Lower lobe of right lung (tissue), 2 donors: ENCODE measurements around the gene HNF1A. TPM values are rescaled to one million over a fixed set of nuclear protein-coding genes. Genes with fewer than 3 reads are reported as not detected.

Source experiments
- ATAC-seq, 2 donors: fragments of 200-7000 bp; cut with Tn5 transposase; one replicate each; pipeline ENCODE4 v1.9.1; 2020 to 2022; ENCODE audit warnings: mild to moderate bottlenecking in 2 of 2, moderate library complexity in 2 of 2
- DNase-seq: peaks from one replicate; pipeline ENCODE4 v3.0.0-alpha.2; 2020
- H3K27ac ChIP-seq: fragments of 200-600 bp; one replicate; pipeline ENCODE4 v1.8.0; 2022
- H3K27me3 ChIP-seq: fragments of 200-600 bp; one replicate; pipeline ENCODE4 v1.8.0; 2022; ENCODE audit warnings: low read depth
- H3K36me3 ChIP-seq: fragments of 200-600 bp; one replicate; pipeline ENCODE4 v1.8.0; 2022; ENCODE audit warnings: mild to moderate bottlenecking
- H3K4me1 ChIP-seq: fragments of 200-600 bp; one replicate; pipeline ENCODE4 v1.8.0; 2022
- H3K4me3 ChIP-seq: fragments of 200-600 bp; one replicate; pipeline ENCODE4 v1.8.0; 2022; ENCODE audit warnings: mild to moderate bottlenecking
- H3K9me3 ChIP-seq: fragments of 200-600 bp; one replicate; pipeline ENCODE4 v1.8.0; 2022
- intact Hi-C: fragments of 100-400 bp; cut with DNase I; formaldehyde crosslinking; loops from one replicate; pipeline ENCODE4 v1.11.0; 2022
- total RNA-seq: library from RNA; stranded (reverse); fragmentation: NEBNext Ultra II Directional; extraction: Animal tissue kit (Norgen Biotek cat#: 25700); gene quantifications from one replicate; pipeline ENCODE4 v1.2.1, GENCODE V29; 2021
- TF ChIP-seq, protein P1 (sequence below): fragments of 200-600 bp; IDR thresholded peaks from one replicate; pipeline ENCODE4 v1.8.0; 2022; ENCODE audit warnings: antibody characterized with exemption, mild to moderate bottlenecking
- donor health status: DM: no; HTN: yes; CAD: no; lungs with severe emphysema.

HNF1A gene
- total RNA-seq, 1 donor from 2014 or later = 0.24 TPM

DNA sequence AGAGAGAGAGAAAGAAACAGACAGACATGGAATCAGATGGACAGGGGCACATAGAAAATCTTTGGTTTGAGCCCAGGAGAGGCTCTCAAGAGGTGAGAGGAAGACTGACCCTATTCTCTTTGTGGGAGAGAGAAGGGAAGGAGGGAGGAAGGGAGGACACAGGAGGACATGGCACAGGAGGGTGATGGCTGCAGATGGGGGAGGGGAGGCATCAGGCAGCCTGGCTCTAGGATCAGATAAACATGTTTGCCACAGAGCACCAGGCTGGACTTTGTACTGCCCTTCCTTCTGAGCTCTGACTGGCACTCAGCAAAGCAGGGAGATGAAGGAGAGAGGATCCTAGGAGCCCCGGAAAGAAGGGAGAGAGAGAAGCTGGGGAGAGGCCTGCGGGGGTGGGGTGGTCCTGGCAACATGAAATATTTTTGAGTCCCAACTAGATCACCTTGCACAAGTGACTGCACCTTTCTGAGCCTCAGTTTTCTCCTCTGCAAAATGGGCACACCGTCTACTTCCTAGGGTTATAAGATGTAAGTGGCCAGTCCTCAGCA is 6.1 kb downstream of the HNF1A start:
- Histone ChIP-seq H3K36me3 (no peaks in the 10 kb centered on the region), H3K4me1 (no peaks in the 10 kb centered on the region), H3K4me3 (no peak overlapping the region), H3K27me3 (no peaks in the 10 kb centered on the region), H3K27ac (no peak overlapping the region), H3K9me3 (no peaks in the 10 kb centered on the region)
- no peak for ATAC-seq
- DNase-seq = no peak
- intact Hi-C loops = no loop called here
- TF ChIP-seq, protein P1, sequence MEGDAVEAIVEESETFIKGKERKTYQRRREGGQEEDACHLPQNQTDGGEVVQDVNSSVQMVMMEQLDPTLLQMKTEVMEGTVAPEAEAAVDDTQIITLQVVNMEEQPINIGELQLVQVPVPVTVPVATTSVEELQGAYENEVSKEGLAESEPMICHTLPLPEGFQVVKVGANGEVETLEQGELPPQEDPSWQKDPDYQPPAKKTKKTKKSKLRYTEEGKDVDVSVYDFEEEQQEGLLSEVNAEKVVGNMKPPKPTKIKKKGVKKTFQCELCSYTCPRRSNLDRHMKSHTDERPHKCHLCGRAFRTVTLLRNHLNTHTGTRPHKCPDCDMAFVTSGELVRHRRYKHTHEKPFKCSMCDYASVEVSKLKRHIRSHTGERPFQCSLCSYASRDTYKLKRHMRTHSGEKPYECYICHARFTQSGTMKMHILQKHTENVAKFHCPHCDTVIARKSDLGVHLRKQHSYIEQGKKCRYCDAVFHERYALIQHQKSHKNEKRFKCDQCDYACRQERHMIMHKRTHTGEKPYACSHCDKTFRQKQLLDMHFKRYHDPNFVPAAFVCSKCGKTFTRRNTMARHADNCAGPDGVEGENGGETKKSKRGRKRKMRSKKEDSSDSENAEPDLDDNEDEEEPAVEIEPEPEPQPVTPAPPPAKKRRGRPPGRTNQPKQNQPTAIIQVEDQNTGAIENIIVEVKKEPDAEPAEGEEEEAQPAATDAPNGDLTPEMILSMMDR = no peak

DNA sequence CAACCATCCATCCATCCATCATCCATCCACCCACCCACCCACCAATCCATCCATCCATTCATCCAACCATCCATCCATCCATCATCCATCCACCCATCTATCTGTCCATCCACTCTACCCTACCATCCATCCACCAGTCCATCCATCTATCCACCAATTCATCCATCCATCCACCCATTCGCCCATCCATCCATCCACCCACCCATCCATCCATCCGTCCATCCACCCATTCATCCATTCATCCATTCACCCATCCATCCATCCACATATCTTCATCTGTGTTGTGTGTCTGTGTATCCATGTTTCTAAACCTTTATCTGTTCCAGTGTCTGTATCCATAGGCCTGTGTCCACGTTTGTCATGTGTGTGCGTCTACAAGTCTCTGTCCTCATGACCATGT is 9.9 kb downstream of the HNF1A start:
- Histone ChIP-seq H3K4me1 (no peaks in the 10 kb centered on the region), H3K27ac (no peak overlapping the region), H3K9me3 (no peaks in the 10 kb centered on the region), H3K27me3 (no peaks in the 10 kb centered on the region), H3K36me3 (no peaks in the 10 kb centered on the region), H3K4me3 (no peak overlapping the region)
- TF ChIP-seq, protein P1 = no peak
- ATAC-seq (no peak), DNase-seq (no peak)
- intact Hi-C loops = no loop called here

DNA sequence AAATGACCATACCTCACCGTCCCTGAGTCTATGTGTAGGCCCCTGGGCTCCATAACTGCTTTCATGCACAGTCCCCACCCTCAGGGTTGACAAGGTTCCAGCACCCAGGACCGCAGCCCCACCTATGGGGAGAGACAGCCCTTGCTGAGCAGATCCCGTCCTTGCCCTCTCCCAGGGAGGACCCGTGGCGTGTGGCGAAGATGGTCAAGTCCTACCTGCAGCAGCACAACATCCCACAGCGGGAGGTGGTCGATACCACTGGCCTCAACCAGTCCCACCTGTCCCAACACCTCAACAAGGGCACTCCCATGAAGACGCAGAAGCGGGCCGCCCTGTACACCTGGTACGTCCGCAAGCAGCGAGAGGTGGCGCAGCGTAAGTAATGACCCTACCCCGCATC is 10.3 kb downstream of the HNF1A start:
- DNase-seq (no peak), ATAC-seq (no peak)
- H3K27ac ChIP-seq = no peak overlapping the region
- H3K4me1 ChIP-seq = no peaks in the 10 kb centered on the region
- no peaks in the 10 kb centered on the region for H3K27me3 ChIP-seq
- no peak overlapping the region for H3K4me3 ChIP-seq
- no peaks in the 10 kb centered on the region for H3K9me3 ChIP-seq
- TF ChIP-seq, protein P1 = no peak
- intact Hi-C loops = no loop called here
- H3K36me3 ChIP-seq = no peaks in the 10 kb centered on the region

DNA sequence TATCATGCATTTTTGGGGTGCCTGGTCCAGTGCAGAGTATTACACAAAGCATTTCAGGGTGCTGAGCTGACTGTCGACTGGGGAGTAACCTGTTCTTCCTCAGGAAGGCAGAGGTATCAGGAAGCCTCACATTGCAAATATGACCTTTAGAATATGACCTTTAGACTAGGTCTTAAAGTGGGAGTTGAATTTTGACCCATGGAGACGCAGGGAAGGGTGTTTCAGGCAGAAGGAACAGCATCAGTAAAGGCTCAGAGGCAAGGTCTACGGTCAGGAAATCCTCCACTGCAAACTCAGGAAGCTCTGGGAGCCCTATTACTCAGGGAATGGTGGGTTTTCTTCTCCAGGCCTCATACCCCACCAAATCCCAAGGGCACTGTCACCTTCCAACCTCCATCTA is 11.3 kb downstream of the HNF1A start:
- no peak for ATAC-seq
- TF ChIP-seq, protein P1 = no peak
- H3K27me3 ChIP-seq = no peaks in the 10 kb centered on the region
- H3K36me3 ChIP-seq = no peaks in the 10 kb centered on the region
- no peaks in the 10 kb centered on the region for H3K9me3 ChIP-seq
- no peak overlapping the region for H3K4me3 ChIP-seq
- H3K27ac ChIP-seq = no peak overlapping the region
- no peaks in the 10 kb centered on the region for H3K4me1 ChIP-seq
- no peak for DNase-seq
- intact Hi-C loops = no loop called here

DNA sequence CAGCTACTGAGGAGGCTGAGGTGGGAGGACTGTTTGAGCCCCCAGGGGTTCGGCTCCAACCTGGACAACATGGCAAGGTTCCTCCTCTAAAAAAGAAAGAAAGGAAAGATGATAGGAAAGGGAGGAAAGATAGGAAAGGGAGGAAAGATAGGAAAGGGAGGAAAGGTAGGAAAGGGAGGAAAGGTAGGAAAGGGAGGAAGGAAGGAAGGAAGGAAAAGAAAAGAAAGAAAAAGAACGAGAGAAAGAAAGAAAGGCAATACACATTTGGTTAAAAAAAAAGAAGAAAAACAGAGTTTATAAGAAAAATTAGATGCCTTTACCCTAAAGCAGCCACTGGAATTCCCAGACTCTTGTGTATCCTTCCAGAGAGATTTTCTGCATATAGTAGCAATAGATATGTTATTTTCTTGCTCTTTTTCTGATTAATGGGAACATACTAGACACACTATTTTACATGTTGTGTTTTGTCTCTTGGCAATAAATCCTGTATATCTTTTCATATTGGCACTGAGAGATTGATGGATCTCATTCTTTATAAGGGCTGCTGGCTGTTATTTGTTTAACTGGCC is 12.2 kb downstream of the HNF1A start:
- H3K4me1 ChIP-seq = no peaks in the 10 kb centered on the region
- DNase-seq = no peak
- no peak overlapping the region for H3K4me3 ChIP-seq
- H3K27ac ChIP-seq = no peak overlapping the region
- intact Hi-C loops = no loop called here
- ATAC-seq = no peak
- no peaks in the 10 kb centered on the region for H3K9me3 ChIP-seq
- TF ChIP-seq, protein P1 = no peak
- no peaks in the 10 kb centered on the region for H3K27me3 ChIP-seq
- H3K36me3 ChIP-seq = no peaks in the 10 kb centered on the region
